BJ (cell line): ENCODE measurements around the gene CSNK1D. TPM values are rescaled to one million over a fixed set of nuclear protein-coding genes. Genes with fewer than 3 reads are reported as not detected.

ENCODE experiments used
- CTCF ChIA-PET: fragments of 350-600 bp; formaldehyde crosslinking; extraction: SDS; loops from one replicate; lab custom pipeline; 2021; ENCODE audit warnings: antibody characterized with exemption, inconsistent platforms; lab: Yijun Ruan, JAX
- POLR2A ChIA-PET: fragments of 300-600 bp; sonication (Branson Sonifier 250); formaldehyde crosslinking; extraction: SDS; loops from one replicate; lab custom pipeline; 2021; ENCODE audit warnings: antibody characterized with exemption; lab: Charles Lee
- DNase-seq: peaks from one replicate; pipeline ENCODE4 v3.0.0-alpha.2; 2011; ENCODE audit warnings: low read depth
- H3K27me3 ChIP-seq: 2 replicates; pipeline ENCODE4 v1.6.0; 2011; ENCODE audit warnings: low read length; ENCODE audit not compliant: control insufficient read depth, insufficient read depth
- H3K36me3 ChIP-seq: 2 replicates; pipeline ENCODE4 v1.5.1; 2011; ENCODE audit warnings: low read length; ENCODE audit not compliant: control insufficient read depth, insufficient read depth
- H3K4me3 ChIP-seq: 2 replicates; pipeline ENCODE4 v1.5.1; 2011; ENCODE audit warnings: low read depth, mild to moderate bottlenecking, control low read depth, low read length
- polyA plus RNA-seq: library from polyadenylated mRNA; depleted of rRNA; stranded (reverse); fragments of >200 nt; gene quantifications from 2 replicates; pipeline ENCODE4 v1.2.3, GENCODE V29; 2011
- TF ChIP-seq, protein P1 (sequence below): IDR thresholded peaks from 2 replicates; pipeline ENCODE4 v1.5.1; 2011; ENCODE audit warnings: low read depth, mild to moderate bottlenecking, control low read depth, inconsistent platforms, low read length, moderate library complexity; ENCODE audit not compliant: insufficient read depth

CSNK1D gene
- polyA plus RNA-seq, 1 experiment = 118 TPM

DNA sequence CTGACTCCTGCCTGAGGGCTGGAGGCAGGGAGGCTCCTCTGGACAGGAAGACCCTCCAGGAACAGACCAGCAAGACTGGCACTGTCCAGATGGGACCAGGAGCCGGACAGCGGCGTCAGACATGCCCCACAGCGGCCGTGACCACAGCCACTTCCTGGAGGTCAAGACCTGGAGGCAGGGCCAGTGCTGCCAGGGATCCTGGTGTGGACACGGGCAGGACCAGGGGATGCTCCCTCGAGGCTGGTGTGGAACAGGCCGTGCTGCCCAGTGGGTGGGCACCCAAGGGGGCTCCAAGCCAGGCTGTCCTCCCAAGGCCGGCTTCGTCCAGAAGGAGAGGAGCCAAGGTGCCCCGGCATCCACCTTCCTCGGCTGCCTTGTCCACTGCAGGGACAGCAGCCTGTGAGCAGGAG is 56.4 kb downstream of the CSNK1D start:
- Histone ChIP-seq H3K4me3 (no peak overlapping the region), H3K27me3 (no peaks in the 10 kb centered on the region), H3K36me3 (no peaks in the 10 kb centered on the region)
- TF ChIP-seq, protein P1, sequence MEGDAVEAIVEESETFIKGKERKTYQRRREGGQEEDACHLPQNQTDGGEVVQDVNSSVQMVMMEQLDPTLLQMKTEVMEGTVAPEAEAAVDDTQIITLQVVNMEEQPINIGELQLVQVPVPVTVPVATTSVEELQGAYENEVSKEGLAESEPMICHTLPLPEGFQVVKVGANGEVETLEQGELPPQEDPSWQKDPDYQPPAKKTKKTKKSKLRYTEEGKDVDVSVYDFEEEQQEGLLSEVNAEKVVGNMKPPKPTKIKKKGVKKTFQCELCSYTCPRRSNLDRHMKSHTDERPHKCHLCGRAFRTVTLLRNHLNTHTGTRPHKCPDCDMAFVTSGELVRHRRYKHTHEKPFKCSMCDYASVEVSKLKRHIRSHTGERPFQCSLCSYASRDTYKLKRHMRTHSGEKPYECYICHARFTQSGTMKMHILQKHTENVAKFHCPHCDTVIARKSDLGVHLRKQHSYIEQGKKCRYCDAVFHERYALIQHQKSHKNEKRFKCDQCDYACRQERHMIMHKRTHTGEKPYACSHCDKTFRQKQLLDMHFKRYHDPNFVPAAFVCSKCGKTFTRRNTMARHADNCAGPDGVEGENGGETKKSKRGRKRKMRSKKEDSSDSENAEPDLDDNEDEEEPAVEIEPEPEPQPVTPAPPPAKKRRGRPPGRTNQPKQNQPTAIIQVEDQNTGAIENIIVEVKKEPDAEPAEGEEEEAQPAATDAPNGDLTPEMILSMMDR = no peak
- DNase-seq = no peak
- POLR2A ChIA-PET = no interaction called here
- CTCF ChIA-PET = interaction anchor here (1.5 to 1.7 kb wide), 2 partner anchors 11 to 19 kb away, joined by 5 to 6 read pairs; no protein-coding TSS in a partner anchor

DNA sequence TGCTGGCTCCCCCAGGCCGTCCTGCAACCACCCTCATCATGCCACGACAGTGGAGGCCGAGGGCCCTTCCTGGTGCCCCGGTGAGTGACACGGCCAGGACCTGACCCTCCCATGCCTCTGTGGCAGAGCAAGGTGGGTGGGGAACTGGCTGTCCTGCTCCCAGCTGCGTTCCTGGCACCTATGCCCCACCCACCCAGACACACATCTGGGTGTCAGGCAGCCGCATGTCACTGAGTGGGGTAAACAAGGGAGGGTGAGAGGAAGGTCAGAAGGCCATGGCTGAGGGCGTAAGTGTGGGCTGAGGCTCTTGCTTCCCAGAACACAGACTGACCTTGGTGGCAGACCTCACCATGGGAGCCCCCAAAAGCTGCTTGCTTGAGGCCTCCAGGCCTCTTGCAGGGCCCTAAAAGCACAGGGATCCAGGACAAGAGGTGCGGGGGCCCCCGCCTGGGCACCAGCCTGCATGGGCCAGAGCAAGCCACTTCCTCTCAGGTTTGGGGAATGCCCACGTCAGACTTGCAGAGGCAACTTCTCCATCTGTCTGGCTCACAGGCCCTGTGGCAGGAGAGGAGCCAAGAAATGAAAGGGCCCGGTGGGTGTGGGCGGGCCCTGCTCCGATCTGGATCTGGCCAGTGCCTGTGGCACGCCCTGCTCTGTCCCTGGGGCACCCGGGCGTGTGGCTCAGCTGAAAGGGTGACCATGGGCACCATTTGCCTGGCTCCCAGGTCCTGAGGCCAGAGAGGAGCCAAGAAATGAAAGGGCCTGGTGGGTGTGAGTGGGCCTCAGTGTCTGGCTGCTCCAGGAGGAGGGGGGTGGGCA is 57.0 kb downstream of the CSNK1D start:
- Histone ChIP-seq H3K27me3 (no peaks in the 10 kb centered on the region), H3K36me3 (no peaks in the 10 kb centered on the region), H3K4me3 (no peak overlapping the region)
- no peak for DNase-seq
- POLR2A ChIA-PET = no interaction called here
- CTCF ChIA-PET = interaction anchor here (1.1 to 1.5 kb wide), 2 partner anchors 10 to 11 kb away, joined by 3 to 6 read pairs; no protein-coding TSS in a partner anchor
- TF ChIP-seq, protein P1 = no peak

DNA sequence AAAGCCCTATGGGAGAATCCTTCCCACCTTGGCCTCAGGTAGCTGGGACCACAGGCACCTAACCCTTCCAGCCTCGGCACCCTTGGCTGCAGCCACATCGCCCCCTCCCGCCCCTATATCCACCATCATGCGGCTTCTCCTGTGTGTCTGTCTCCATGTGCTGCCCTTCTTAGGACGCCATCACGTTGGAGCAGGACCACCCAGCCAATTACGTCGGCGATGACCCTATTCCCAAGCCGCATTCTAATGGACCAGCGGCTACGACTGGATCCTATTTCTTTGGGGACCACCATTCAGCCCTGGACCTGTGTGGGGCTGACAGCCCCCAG is 57.6 kb downstream of the CSNK1D start:
- no peak for DNase-seq
- ChIA-PET POLR2A (no interaction called here), CTCF (interaction anchor here (1.1 kb wide), 1 partner anchor 10 kb away, joined by 3 read pairs; no protein-coding TSS in a partner anchor)
- H3K27me3 ChIP-seq = no peaks in the 10 kb centered on the region
- TF ChIP-seq, protein P1 = no peak
- H3K4me3 ChIP-seq = no peak overlapping the region
- H3K36me3 ChIP-seq = no peaks in the 10 kb centered on the region

DNA sequence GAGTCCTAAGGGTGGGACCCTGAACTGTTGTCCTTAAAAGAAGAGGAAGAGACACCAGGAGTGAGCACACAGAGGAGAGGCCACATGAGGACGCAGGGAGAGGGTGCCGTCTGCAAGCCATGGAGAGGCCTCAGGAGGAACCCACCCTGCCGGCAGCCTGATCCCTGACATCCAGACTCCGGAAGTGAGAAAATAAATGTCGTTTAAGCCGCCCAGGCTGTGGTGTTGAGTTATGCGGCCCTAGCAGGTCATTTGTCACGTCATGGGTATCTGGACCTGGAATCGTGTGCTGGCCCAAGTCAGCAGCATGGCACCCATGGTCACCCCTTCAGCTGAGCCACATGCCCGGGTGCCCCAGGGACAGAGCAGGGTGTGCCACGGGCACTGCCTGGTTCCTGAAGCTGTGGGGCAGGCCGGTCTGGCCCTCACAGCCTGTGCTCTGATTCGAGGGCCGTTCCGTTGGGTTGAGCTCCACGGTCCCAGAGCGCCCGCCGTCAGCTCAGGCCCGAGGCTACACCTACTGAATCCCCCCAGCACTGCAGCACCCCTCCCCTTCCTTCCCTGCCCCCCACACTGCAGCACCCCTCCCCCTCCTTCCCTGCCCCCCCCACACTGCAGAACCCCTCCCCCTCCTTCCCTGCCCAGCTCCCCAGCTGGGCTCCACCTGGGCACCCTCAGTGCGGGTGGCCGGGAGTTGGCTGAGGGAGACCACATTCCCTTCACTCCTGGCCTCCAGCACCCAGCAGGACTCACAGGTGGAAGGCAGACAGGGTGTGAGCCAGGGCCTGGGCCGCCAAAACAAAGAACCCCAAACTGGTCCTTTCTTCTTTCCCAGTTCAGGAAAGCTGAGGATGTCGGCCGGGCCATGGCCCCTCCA is 58.2 kb downstream of the CSNK1D start:
- no peak for DNase-seq
- ChIA-PET CTCF (interaction anchor here (1.0 to 1.1 kb wide), 2 partner anchors 9 to 10 kb away, joined by 3 to 4 read pairs; no protein-coding TSS in a partner anchor), POLR2A (no interaction called here)
- Histone ChIP-seq H3K36me3 (no peaks in the 10 kb centered on the region), H3K27me3 (no peaks in the 10 kb centered on the region), H3K4me3 (no peak overlapping the region)
- TF ChIP-seq, protein P1 = no peak
